Calu3 (cell line): ENCODE measurements around the gene OR6K2. TPM values are rescaled to one million over a fixed set of nuclear protein-coding genes. Genes with fewer than 3 reads are reported as not detected.
"Not testable (repeated sequence)": the region's sequence is repeated elsewhere in the genome, so short reads cannot be mapped to it uniquely, and the experiment has no call there.

Experiments
- BruUV-seq: library from RNA; stranded (reverse); fragments of 400-500 nt; replicated peaks from 2 replicates; lab custom pipeline; 2021; lab: Mats Ljungman, UMichigan
- CTCF ChIA-PET: fragments of 300-600 bp; sonication (Branson Sonifier 250); formaldehyde crosslinking; loops from one replicate; lab custom pipeline; 2022; ENCODE audit warnings: antibody characterized with exemption; lab: Charles Lee
- DNase-seq: peaks from one replicate; pipeline ENCODE4 v3.0.0; 2022
- H3K27ac Mint-ChIP-seq: one replicate; pipeline ENCODE4 v1.8.0; 2022; ENCODE audit warnings: mixed read lengths; ENCODE audit not compliant: unreplicated experiment
- H3K27me3 Mint-ChIP-seq: one replicate; pipeline ENCODE4 v1.8.0; 2022; ENCODE audit warnings: mixed read lengths; ENCODE audit not compliant: unreplicated experiment
- H3K36me3 Mint-ChIP-seq: one replicate; pipeline ENCODE4 v1.8.0; 2022; ENCODE audit warnings: mild to moderate bottlenecking, moderate library complexity, mixed read lengths; ENCODE audit not compliant: insufficient read depth, unreplicated experiment
- H3K4me1 Mint-ChIP-seq: one replicate; pipeline ENCODE4 v1.8.0; 2022; ENCODE audit warnings: mild to moderate bottlenecking, low read depth, mixed read lengths; ENCODE audit not compliant: unreplicated experiment
- H3K4me3 Mint-ChIP-seq: one replicate; pipeline ENCODE4 v1.8.0; 2022; ENCODE audit warnings: mild to moderate bottlenecking, low read depth, moderate library complexity, mixed read lengths; ENCODE audit not compliant: unreplicated experiment
- H3K9me3 Mint-ChIP-seq: one replicate; pipeline ENCODE4 v1.8.0; 2022; ENCODE audit warnings: low read depth, mixed read lengths; ENCODE audit not compliant: unreplicated experiment
- intact Hi-C: fragments of 100-400 bp; cut with micrococcal nuclease; formaldehyde crosslinking; loops from one replicate; pipeline ENCODE4 v1.10.0; 2022; ENCODE audit not compliant: unreplicated experiment
- total RNA-seq: library from RNA; stranded (reverse); gene quantifications from 2 replicates; pipeline ENCODE4 v1.2.3, GENCODE V29; 2022
- TF ChIP-seq, protein P1 (sequence below): fragments of 200-600 bp; IDR thresholded peaks from one replicate; pipeline ENCODE4 v1.8.0; 2022; ENCODE audit warnings: antibody characterized with exemption; ENCODE audit not compliant: unreplicated experiment

The OR6K2 gene
- total RNA-seq, 1 experiment from 2014 or later: not detected

GRCh38 chr1:158691907-158692306 lies 8.5 kb downstream of the OR6K2 start:
- TF ChIP-seq, protein P1, sequence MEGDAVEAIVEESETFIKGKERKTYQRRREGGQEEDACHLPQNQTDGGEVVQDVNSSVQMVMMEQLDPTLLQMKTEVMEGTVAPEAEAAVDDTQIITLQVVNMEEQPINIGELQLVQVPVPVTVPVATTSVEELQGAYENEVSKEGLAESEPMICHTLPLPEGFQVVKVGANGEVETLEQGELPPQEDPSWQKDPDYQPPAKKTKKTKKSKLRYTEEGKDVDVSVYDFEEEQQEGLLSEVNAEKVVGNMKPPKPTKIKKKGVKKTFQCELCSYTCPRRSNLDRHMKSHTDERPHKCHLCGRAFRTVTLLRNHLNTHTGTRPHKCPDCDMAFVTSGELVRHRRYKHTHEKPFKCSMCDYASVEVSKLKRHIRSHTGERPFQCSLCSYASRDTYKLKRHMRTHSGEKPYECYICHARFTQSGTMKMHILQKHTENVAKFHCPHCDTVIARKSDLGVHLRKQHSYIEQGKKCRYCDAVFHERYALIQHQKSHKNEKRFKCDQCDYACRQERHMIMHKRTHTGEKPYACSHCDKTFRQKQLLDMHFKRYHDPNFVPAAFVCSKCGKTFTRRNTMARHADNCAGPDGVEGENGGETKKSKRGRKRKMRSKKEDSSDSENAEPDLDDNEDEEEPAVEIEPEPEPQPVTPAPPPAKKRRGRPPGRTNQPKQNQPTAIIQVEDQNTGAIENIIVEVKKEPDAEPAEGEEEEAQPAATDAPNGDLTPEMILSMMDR: no peak
- Mint-ChIP-seq H3K27ac (no peak overlapping the region), H3K27me3 (peaks cover 20% of the 10 kb centered on the region), H3K36me3 (no peaks in the 10 kb centered on the region), H3K4me3 (no peak overlapping the region), H3K9me3 (no peaks in the 10 kb centered on the region), H3K4me1 (no peaks in the 10 kb centered on the region)
- intact Hi-C loops: no loop called here
- no peak for DNase-seq
- CTCF ChIA-PET: no interaction called here
- no TSS peak for BruUV-seq

- H3K27ac Mint-ChIP-seq, CTCF ChIA-PET, H3K36me3 Mint-ChIP-seq, BruUV-seq, H3K4me1 Mint-ChIP-seq, intact Hi-C loops, H3K4me3 Mint-ChIP-seq, H3K9me3 Mint-ChIP-seq, DNase-seq: not testable (repeated sequence)
- H3K27me3 Mint-ChIP-seq: peaks cover 19% of the 10 kb centered on the region
These were observed 9.3 kb downstream of the OR6K2 start for GRCh38 chr1:158691149-158691548.

DNA sequence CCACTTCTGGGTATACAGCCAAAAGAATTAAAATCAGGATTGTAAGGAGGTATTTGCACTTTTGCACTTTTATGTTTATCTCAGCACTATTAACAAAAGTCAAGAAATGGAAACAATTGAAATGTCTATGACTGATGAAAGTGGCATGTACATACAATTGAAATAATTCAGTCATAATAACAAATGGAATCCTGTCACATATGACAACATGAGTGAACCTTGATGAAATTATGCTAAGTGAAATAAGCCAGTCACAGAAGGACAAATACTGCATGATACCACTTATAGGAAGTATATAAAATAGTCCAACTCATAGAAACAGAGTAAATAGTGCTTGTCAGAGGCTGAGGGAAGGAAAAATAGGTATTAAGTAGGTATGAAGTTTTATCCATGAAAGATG lies 10.6 kb downstream of the OR6K2 start:
- Mint-ChIP-seq H3K27me3 (peaks cover 6% of the 10 kb centered on the region), H3K36me3 (no peaks in the 10 kb centered on the region), H3K4me1 (peaks cover 5% of the 10 kb centered on the region), H3K27ac (no peak overlapping the region), H3K4me3 (no peak overlapping the region), H3K9me3 (peaks cover 3% of the 10 kb centered on the region)
- no TSS peak for BruUV-seq
- TF ChIP-seq, protein P1: no peak
- intact Hi-C loops: no loop called here
- DNase-seq: no peak
- CTCF ChIA-PET: no interaction called here

GRCh38 chr1:158689110-158689509 lies 11.3 kb downstream of the OR6K2 start:
- Mint-ChIP-seq H3K27me3 (no peaks in the 10 kb centered on the region), H3K9me3 (peaks cover 3% of the 10 kb centered on the region), H3K27ac (no peak overlapping the region), H3K4me3 (no peak overlapping the region), H3K4me1 (peaks cover 11% of the 10 kb centered on the region), H3K36me3 (no peaks in the 10 kb centered on the region)
- CTCF ChIA-PET: no interaction called here
- intact Hi-C loops: no loop called here
- TF ChIP-seq, protein P1: no peak
- no TSS peak for BruUV-seq
- no peak for DNase-seq

DNA sequence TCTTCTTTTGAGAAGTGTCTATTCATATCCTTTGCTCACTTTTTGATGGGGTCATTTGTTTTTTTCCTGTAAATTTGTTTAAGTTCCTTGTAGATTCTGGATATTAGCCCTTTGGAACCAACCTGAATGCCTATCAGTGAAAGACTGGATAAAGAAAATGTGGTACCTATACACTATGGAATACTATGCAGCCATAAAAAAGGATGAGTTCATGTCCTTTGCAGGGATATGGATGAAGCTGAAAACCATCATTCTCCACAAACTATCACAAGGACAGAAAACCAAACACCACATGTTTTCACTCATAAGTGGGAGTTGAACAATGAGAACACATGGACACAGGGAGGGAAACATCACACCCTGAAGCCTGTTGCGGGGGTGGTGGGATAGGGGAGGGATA lies 12.1 kb downstream of the OR6K2 start:
- H3K9me3 Mint-ChIP-seq, H3K36me3 Mint-ChIP-seq, BruUV-seq, CTCF ChIA-PET, H3K4me3 Mint-ChIP-seq, H3K27ac Mint-ChIP-seq, DNase-seq, H3K27me3 Mint-ChIP-seq, intact Hi-C loops: not testable (repeated sequence)
- peaks cover 11% of the 10 kb centered on the region for H3K4me1 Mint-ChIP-seq
